GM20000 (cell line): ENCODE measurements around the gene TREM1.
A peak's percentile ranks its signal among the peaks of the same experiment; 100 is the strongest.

ENCODE experiments used
- DNase-seq: peaks from one replicate; pipeline ENCODE4 v3.0.0; 2012; ENCODE audit warnings: low spot score
- CTCF ChIP-seq: IDR thresholded peaks from 2 replicates; pipeline ENCODE4 v1.5.1; 2012; ENCODE audit warnings: mild to moderate bottlenecking, control low read depth; ENCODE audit errors: extremely low read depth, missing control alignments

The TREM1 gene

DNA sequence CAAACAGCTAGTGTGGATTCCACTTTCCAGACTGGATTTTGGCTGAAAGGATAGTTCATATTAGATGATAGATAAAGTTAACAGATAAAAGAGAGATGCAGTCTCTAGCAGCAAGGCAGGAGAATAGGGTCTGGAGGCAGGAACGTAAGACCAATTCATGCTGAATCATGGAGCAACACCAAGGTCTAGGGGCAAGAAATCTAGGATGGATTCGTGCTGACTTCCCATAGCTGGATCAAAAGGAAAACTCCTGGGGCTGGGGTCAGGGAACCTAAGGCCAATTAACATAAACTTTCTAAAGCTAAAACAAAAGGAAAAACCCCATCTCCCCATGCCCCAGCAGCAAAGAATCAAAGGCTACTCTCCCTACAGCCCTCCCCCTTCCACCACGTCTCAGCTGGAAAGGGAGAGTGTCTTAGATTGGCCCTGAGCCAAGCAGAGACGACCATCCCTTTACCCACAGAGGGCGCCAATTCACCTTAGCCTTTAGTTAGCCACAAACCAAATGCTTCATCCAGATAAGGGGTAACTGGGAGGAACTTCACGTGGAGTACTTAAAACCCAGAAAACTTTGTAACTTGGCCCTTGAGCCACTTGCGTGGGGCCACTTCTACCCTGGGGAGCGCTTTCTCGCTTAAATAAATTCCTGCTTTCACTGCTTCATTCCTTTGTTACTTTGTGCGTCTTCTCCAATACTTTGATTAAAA is 7.6 kb downstream of the TREM1 start:
- peak; percentile 40 for TF ChIP-seq CTCF
- DNase-seq: peak; percentile 68

- no peak for TF ChIP-seq CTCF
These were observed 8.9 kb downstream of the TREM1 start for GRCh38 chr6:41277605-41278004.

GRCh38 chr6:41275489-41275888 is 11.0 kb downstream of the TREM1 start:
- no peak for TF ChIP-seq CTCF
- DNase-seq: no peak

More at GRCh38 chr6:41277605-41278004, 8.9 kb downstream of the TREM1 start:
- peak; percentile 1 for DNase-seq

- DNase-seq: no peak
These were observed 12.2 kb downstream of the TREM1 start for GRCh38 chr6:41274256-41274655.

GRCh38 chr6:41273714-41274113 is 12.8 kb downstream of the TREM1 start:
- TF ChIP-seq CTCF: no peak
- no peak for DNase-seq

More at GRCh38 chr6:41274256-41274655, 12.2 kb downstream of the TREM1 start:
- no peak for TF ChIP-seq CTCF

DNA sequence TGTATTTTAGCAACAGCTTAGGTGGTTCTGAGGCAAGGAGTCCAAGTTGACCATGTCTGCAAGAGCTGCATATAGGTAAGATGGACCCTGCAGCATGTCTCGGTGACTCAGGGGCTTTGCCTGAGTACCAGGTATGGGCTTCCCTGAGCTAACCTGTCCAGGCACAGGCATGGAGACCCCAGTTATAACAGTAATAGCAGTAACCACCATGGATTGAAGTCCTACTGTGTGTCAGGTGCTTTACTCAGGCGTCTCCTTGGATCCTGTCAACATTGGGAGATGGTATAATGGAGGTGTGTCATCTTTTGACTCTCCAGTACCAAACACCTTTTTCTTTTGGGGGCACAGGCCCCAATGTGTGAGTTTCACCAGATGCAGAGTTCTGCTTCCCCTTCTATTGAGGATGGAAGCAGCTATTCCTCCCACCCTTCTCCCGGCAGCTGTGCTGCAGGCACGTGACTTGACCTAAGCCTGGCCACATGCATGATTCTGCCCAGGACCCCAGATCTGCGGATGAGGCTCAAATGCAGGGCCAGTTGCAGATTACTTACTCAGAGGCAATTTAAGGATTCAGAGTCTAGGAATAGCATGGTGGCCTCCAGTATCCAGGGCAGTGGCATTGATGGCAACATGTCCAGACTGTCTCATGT is 13.8 kb downstream of the TREM1 start:
- no peak for TF ChIP-seq CTCF
- DNase-seq: no peak

DNA sequence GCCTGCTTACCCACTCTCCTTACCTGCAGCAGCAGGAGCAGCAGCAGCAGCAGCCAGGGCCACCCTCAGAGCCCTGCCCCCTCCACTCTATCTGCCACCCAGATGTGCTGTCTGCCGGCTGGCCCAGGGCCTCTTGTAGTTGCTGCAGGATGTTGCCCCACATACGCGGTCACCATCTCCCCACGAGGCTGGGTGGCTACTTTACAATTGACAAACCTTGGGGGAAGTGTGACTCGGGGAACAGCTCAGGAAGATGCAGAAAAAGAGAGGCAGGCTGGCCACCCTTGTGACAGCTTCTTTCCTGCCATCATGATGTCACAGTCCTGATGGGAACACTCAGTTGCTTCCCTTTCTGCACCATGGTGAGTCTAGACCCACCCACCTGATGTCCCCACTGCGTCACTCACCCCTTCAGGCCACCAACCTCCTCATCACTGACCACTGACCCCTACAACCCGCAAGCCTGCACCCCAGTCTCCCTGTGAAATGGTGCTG is 14.5 kb downstream of the TREM1 start:
- DNase-seq: no peak
- no peak for TF ChIP-seq CTCF
